ENCODE results near the gene IGF2BP2.

DNA sequence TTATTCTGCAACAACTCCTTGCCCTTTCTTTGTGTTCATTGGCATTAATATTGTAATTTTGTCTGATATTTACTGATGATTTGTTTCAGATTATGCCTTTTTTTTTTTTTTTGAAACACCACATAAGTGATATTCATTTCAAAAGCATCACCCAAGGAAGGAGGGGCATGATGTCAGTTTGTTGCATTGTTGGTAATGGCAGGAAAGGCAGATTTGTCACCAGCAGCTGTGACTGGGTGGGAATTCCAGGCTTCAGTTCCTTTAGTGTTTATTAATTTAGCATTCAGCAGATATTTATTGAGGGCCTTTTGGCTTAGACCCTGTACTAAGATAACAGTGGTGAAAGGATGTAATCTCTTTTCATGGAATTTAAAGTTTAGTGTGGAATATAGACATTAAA lies 219.3 kb downstream of the IGF2BP2 start:
- no peak for TF ChIP-seq POLR2A (IDR thresholded peaks at IDR 0.05; ENCODE audit: low read length)
- no peak for TF ChIP-seq GATA1 (IDR thresholded peaks at IDR 0.05; ENCODE audit: low read depth, low read length)
